Measurements from ENCODE around the gene STAG3.

STAG3 gene

DNA sequence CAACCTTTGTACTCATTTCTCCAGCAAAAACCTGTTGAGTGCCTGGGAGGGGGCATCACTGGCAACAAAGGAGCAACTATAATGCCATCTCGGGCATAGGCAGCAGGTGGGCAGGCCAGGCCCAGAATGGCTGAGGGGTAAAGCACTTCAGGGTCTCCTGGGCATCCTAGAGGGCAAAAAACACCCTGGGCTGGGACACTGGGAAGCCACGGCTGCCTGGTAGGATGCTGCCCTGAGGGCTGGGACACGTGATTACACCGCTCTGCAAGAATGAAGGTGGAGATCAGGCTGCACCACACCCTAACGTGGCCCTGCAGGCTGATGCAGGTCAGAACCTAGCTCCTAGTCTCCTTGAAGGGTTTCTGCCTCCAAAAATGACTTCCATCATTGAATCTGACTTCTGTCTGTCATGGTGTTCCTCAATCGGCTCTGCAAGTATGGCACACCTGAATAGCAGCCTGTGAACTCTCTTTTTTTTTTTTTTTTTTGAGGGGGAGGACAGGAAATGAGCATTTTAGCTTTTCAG, 14.6 kb upstream of the STAG3 start:
- no peak for TF ChIP-seq POLR2A (IDR thresholded peaks at IDR 0.05; ENCODE audit: low read length)
- no peak for TF ChIP-seq GATA1 (IDR thresholded peaks at IDR 0.05; ENCODE audit: low read depth, low read length)
- no peak for DNase-seq

DNA sequence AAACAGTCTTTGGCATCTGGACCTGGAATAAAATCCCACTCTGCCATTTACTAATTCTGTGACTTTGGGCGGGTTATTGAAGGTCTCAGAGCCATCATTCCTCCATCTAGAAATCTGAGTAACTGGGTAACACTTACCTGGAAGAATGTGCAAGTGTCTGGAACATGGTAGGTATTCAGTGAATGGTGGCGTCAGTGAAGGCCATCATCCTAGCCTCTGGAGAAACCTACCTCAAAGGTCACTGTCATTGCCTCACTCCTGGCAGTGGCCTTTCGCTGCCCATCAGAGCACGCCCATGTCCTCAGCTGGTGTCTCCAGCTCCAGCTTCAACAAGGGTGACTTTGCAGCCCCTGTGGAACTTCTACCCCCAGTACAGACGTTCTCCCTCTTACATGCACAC, 13.8 kb upstream of the STAG3 start:
- TF ChIP-seq POLR2A (IDR thresholded peaks at IDR 0.05; ENCODE audit: low read length) (no peak), GATA1 (IDR thresholded peaks at IDR 0.05; ENCODE audit: low read depth, low read length) (no peak)
- no peak for DNase-seq

DNA sequence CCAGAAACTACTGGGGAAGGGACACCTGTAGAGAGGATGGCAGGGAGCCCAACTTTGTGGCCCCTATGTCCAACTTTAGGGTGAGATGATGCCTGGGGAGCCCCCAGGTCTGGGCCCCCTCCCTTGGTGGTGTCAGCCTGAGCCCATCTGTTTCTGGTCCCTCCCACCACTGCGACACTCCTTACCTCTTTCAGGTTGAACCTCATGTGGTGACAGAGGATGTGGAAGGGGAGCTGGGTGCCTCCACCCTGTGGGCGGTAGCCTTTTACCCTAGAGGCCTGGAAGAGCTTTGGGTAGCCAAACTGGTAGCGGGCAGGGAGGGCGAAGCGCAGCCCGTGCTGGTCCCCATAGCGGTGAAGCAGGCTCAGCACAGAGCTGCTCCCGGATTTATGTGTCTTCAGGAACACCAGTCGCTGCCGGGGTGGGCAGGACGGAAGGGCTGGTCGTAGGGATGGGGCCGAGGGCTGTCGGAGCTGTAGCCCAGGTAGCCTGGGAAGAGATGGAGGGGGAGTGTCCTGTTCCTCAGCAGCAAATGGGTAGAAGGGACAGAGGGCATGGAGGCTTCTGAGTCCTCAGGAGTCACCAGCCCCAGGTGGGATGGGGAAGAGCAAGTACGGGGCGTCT, 11.3 kb upstream of the STAG3 start:
- no peak for DNase-seq
- no peak for TF ChIP-seq GATA1 (IDR thresholded peaks at IDR 0.05; ENCODE audit: low read depth, low read length)
- TF ChIP-seq POLR2A (IDR thresholded peaks at IDR 0.05; ENCODE audit: low read length) = no peak

DNA sequence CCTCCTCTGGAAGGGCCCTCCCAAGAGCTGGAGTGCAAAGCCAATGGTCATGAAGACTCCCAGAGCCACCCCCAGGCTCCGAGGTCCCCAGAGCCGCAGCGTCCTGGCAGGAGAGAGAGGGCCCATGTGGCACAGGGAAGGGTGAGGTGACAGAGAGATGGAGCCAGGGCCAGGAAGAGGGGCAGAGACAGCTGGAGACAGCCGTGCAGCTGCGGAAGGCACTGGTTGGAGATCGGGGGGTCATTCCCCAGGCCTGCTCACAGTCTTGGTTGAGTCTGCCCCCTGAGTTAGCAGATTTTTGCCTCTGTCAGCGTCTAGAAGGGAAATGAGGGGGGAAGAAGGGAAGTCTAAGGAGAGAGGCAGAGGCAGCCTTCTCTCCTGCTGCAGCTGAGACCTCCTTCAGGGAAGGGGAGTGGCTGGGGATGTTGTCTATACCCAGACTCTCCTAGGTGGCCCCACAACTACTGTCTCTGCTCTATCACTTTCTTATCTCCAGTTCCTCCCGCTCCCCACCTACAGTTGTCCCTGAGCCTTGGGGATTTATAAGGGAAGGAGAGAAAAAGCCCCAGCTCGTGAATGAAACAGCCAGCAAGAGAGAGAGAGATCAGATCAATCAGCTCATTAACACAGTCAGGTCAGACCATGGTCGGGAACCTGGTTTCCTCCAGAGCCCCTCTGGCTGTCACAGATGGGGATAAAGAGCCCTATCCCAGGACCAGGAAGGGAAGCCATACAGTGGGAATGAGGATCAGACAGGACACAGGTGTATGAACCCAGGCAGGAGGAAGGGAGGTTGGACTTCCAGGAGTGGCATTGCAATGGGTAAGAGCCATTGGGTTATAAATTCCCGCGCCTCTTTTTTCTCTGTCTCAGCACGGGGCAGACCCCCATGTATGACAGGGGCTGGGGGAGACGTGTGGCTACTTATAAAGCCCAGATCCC, 10.5 kb upstream of the STAG3 start:
- TF ChIP-seq GATA1 (IDR thresholded peaks at IDR 0.05; ENCODE audit: low read depth, low read length) (no peak), POLR2A (IDR thresholded peaks at IDR 0.05; ENCODE audit: low read length) (no peak)
- DNase-seq = no peak

DNA sequence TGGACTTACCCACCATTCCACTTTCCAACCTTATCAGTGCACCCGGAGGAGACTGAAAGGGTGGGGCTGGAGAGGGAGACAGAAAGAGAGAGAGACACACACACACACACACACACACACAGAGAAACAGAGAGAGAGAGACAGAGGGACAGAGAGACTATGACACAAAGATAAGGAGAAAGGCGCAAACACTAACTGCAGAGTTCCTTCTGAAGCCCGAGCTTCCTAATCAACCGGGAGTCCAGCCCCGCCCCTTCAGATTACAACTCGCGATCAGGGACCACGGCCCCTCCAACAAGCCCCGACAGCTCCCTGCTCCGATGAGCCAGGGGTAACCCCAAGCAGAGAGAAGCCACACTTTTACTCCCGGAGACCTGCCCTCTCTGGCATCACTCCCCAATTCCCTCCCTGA, 9.8 kb upstream of the STAG3 start:
- TF ChIP-seq POLR2A (IDR thresholded peaks at IDR 0.05; ENCODE audit: low read length) = no peak
- TF ChIP-seq GATA1 (IDR thresholded peaks at IDR 0.05; ENCODE audit: low read depth, low read length) = no peak
- DNase-seq = peak; percentile 60 to 75

DNA sequence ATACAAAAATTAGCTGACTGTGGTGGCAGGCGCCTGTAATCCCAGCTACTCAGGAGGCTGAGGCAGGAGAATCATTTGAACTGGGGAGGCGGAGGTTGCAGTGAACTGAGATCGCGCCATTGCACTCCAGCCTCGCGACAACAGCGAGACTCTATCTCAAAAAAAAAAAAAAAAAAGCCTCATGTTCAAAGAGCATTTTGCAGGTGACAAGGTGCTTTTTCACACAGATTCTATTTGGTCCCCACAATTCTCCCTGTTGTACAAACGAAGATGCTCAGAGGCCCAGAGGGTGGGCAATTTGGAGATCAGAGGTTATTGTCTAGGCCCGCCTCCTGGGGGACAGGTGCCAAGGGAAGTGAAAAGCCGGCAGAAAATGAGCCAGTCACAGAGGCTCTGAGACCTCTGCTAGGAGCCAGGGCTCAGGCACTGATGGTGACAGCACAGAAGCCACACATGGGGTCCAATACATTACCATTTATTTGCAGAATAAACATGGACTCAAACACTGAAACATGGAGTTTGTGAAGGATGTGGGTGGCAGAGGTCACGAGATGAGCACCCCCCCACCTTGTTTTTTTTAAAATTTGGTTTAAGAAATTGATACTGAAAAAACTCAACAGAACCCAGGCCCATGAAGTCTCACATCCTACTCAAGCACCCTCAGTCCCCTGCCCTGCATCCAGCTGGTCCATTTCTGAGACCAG, 8.4 kb upstream of the STAG3 start:
- TF ChIP-seq GATA1 (IDR thresholded peaks at IDR 0.05; ENCODE audit: low read depth, low read length) (no peak), POLR2A (IDR thresholded peaks at IDR 0.05; ENCODE audit: low read length) (no peak)
- DNase-seq = no peak

DNA sequence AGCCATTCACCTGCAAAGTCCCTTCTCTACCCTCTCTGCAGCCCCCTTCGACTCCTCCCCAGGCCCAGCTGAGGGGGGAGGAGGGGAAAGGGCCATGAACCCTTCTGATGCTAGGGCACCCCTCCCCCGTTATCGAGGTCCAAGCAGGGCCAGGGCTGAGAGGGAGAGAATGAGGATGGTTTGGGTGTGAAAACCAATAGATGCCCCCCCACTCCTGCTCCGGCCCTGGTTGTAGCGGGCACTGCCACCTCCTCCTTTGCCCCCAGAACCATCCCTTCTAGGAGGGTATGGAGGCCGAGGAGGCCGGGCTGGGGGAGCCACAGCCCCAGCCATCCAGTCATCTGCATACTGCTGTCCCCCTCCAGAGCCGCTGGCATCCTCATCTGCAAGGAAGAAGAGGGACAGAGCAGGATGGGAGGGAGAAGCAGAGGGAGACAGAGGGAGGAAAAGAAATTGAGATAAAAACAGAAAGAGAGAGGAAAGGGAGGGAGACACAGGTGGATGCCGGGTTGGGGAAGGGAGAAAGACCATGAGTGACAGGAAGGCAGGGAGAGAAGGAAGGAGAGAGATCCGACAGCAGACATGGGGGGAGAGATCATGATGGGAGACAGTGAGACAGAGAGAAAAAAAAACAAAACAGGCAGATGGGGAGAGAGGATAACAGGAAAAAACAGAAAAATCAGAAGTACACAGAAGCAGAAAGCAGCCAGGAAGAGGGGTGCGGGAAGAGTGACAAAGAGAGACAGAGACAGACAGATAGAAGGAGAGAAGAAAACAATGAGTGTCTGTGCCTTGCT, 7.4 kb upstream of the STAG3 start:
- DNase-seq = no peak
- no peak for TF ChIP-seq GATA1 (IDR thresholded peaks at IDR 0.05; ENCODE audit: low read depth, low read length)
- TF ChIP-seq POLR2A (IDR thresholded peaks at IDR 0.05; ENCODE audit: low read length) = no peak

DNA sequence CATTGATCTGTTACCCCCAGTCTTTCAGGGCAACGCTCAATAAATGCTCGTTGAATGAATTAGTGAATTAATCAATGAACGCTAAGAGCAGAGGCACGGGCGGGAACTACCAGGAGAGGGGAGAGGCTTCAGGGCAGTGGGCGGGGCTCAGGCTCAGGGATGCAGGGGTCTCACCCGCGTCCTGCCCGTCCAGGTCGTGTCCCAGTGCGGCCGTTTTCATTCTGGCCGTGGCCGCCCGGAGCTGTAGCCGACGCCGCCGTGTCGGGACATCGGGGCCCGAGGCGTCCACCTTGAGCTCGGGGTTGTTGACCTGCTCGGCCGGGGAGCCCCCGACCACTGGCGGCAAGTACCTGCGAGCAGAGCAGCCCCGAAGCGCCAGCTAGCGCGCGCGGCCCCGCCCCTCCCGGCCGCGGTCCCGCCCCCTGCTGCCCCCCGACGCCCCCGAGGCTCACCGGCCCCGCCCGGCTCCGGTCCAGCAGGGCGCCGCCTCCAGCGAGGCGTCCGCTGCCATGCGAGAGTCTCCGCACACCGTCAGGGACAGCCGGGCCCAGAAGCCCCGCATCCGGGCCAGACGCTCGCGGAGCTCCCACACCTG, 6.5 kb upstream of the STAG3 start:
- DNase-seq = peak in 1 of 2 experiments; percentile 21
- no peak for TF ChIP-seq GATA1 (IDR thresholded peaks at IDR 0.05; ENCODE audit: low read depth, low read length)
- TF ChIP-seq POLR2A (IDR thresholded peaks at IDR 0.05; ENCODE audit: low read length) = no peak

DNA sequence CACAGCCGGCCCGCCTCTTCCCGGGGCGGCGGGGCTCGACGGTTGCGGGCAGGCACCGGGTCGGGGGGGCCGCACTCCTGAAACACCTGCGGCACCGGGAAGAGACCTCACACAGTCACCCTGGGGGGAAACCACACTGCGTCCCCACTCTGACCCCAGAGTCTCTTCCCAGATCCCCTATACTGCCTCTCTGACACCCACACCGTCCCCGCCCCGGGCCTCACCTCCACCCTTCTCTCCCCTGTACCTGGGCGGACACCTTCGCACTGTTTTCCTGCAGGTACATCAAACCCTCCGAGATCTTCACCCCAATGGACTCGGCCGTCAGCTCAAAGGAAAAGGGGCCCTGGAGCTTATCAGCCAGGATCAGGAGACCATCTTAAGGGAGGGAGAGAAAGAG, 5.9 kb upstream of the STAG3 start:
- TF ChIP-seq GATA1 (IDR thresholded peaks at IDR 0.05; ENCODE audit: low read depth, low read length) (no peak), POLR2A (IDR thresholded peaks at IDR 0.05; ENCODE audit: low read length) (no peak)
- no peak for DNase-seq

DNA sequence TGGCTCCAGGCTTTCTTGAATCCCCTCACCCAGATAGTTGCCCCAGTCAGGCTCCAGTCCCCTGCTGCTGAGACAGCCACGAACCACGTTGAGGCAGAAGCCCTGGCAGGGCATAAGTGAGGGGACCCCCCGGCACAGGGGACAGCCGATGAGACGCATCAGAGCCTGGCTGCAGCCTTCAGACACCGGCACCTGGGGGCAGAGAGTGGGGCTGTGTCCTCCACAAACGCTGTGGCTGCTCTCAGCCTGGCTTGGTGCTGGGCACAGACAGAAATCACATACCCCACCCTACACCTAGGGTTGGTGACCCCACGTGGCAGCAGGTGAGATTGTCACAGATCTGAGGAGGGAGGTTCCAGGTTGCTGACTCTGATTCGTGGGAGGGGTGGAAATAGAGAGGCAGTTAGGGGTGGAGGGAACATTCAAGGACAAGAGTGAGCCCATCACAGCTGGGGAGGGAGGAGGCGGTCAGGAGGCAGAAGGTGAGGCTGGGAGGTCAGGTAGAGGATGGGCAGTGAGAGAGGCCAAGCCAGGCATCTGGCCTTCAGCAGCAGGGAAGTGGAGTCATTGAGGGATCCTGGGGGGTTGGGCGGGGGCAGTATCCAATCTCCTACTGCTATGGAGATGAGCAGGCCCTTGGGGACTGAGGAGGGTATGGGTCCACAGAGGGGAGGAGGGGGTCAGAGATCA, 3.8 kb upstream of the STAG3 start:
- DNase-seq = no peak

DNA sequence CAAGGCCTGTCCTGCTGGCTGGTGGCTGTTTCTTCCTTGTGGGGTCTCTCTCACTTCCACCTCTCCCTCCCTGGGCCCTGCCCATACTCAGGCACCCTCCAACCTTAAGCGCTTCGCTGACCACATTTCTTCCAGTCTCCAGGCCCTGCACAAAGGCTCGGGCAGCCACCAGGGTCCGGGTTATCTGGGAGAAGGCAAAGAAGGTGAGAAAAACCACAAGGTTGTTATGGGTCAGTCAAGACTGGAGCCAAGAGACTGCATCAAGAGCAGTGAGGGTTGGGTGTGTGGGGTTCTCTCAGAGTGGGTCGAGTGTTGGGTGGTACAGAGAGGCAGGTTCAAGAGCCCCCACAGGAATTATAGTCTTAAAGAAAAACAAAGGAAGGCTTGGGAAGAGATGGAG, 3.1 kb upstream of the STAG3 start:
- TF ChIP-seq POLR2A (IDR thresholded peaks at IDR 0.05; ENCODE audit: low read length) = no peak
- no peak for TF ChIP-seq GATA1 (IDR thresholded peaks at IDR 0.05; ENCODE audit: low read depth, low read length)

More for the DNA sequence above, 3.8 kb upstream of the STAG3 start:
- TF ChIP-seq POLR2A (IDR thresholded peaks at IDR 0.05; ENCODE audit: low read length) (no peak), GATA1 (IDR thresholded peaks at IDR 0.05; ENCODE audit: low read depth, low read length) (no peak)

DNA sequence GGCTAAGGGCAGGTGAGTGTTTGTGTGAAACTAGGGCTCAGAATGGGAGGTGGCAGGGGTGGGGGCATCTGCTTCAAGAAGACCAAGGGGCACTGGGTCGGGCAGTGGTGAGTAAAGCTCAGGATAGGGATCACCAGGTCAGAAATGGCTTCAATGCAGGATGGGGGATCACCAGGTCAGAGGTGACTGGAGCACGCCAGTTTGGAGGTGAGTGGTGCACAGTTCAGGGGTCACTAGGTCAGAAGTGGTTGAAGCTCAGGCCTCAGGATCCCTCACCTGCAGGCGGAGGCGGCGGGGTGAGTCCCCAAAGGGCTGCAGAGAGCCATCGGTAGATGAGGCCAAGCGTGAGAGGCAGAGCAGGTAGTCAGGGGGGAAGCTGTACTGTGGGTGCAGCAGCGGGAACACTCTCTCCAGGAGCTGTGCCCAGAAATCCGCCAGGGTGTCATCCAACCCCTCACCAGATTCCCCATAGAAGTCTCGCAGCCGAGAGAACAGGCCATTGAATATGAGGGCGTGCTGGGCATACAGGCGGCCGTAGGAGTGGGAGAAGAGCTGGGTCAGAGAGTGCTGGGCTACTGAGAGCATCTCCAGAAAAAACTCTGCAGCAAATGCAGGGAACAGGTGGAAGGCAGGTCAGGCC, 2.3 kb upstream of the STAG3 start:
- TF ChIP-seq GATA1 (IDR thresholded peaks at IDR 0.05; ENCODE audit: low read depth, low read length) (no peak), POLR2A (IDR thresholded peaks at IDR 0.05; ENCODE audit: low read length) (no peak)
- DNase-seq = no peak

More for the DNA sequence above, 3.1 kb upstream of the STAG3 start:
- DNase-seq = no peak
